Endothelial cell of umbilical vein (primary cell): ENCODE measurements around the gene CELF2. TPM values are rescaled to one million over a fixed set of nuclear protein-coding genes. Genes with fewer than 3 reads are reported as not detected.

Experiments
- BruUV-seq: library from RNA; stranded (reverse); fragments of 400-500 nt; replicated peaks from 2 replicates; lab custom pipeline; 2021; lab: Mats Ljungman, UMichigan
- CTCF ChIA-PET: fragments of 300-600, 350-600 bp; sonication (Branson Sonifier 250); formaldehyde crosslinking; loops from one replicate; lab custom pipeline; 2021; ENCODE audit warnings: antibody characterized with exemption, inconsistent platforms; lab: Charles Lee
- POLR2A ChIA-PET: fragments of 300-600, 350-600 bp; sonication (Branson Sonifier 250); formaldehyde crosslinking; loops from one replicate; lab custom pipeline; 2021; ENCODE audit warnings: antibody characterized with exemption, inconsistent platforms; lab: Charles Lee
- DNase-seq: peaks from one replicate; pipeline ENCODE4 v3.0.0-alpha.2; 2011; ENCODE audit warnings: low read depth, low spot score
- FAIRE-seq: peaks from 2 replicates; lab custom pipeline; 2011; peaks lifted over from hg19 to GRCh38; lab: Jason Lieb, UNC
- H2AFZ ChIP-seq: 2 replicates; pipeline ENCODE4 v1.6.0; 2012; ENCODE audit warnings: low read depth, low read length, control low read depth, inconsistent platforms
- H3K27ac ChIP-seq: 2 replicates; pipeline ENCODE4 v1.5.1; 2011; ENCODE audit warnings: low read depth, mild to moderate bottlenecking, control low read depth, low read length, moderate library complexity; ENCODE audit not compliant: insufficient read depth
- H3K27me3 ChIP-seq, 2 experiments: 2 replicates each; pipeline versions ENCODE4 v1.6.0 to v1.6.1; 2011; ENCODE audit warnings: low read length in 2 of 2, mixed read lengths in 1 of 2; ENCODE audit not compliant: control insufficient read depth in 2 of 2, insufficient read depth in 2 of 2
- H3K36me3 ChIP-seq, 2 experiments: 2 replicates in 1 of 2; 3 replicates in 1 of 2; pipeline ENCODE4 v1.5.1; 2011; ENCODE audit warnings: low read length in 2 of 2, mild to moderate bottlenecking in 1 of 2, moderate library complexity in 1 of 2; ENCODE audit not compliant: control insufficient read depth in 2 of 2, insufficient read depth in 2 of 2; ENCODE audit errors: extremely low read depth in 1 of 2
- H3K4me1 ChIP-seq: 3 replicates; pipeline ENCODE4 v1.5.1; 2011; ENCODE audit warnings: mild to moderate bottlenecking, low read length; ENCODE audit not compliant: control insufficient read depth, insufficient read depth; ENCODE audit errors: extremely low read depth
- H3K4me2 ChIP-seq: 2 replicates; pipeline ENCODE4 v1.6.1; 2011; ENCODE audit warnings: low read length, control low read depth, mixed read lengths; ENCODE audit not compliant: insufficient read depth
- H3K4me3 ChIP-seq, 3 experiments: fragments of 200-600 bp in 1 of 3; sonication (generic), shearing (Covaris generic) in 1 of 3; replicated peaks in 1 of 3; 2 replicates each; pipeline ENCODE4 v1.5.1; 2011 to 2016; ENCODE audit warnings: control low read depth in 3 of 3, low read length in 3 of 3, mild to moderate bottlenecking in 2 of 3, inconsistent platforms in 1 of 3, low read depth in 1 of 3, moderate library complexity in 1 of 3; ENCODE audit not compliant: insufficient read depth in 1 of 3
- H3K79me2 ChIP-seq: 2 replicates; pipeline ENCODE4 v1.6.0; 2012; ENCODE audit warnings: low read length, inconsistent platforms; ENCODE audit not compliant: control insufficient read depth, insufficient read depth
- H3K9ac ChIP-seq: replicated peaks from 2 replicates; pipeline ENCODE3; 2011; ENCODE audit warnings: low read length, control low read depth; ENCODE audit not compliant: insufficient read depth; ENCODE audit errors: extremely low read depth
- H3K9me1 ChIP-seq: replicated peaks from 3 replicates; pipeline ENCODE4 v1.6.0; 2011; ENCODE audit warnings: mild to moderate bottlenecking, low read length; ENCODE audit not compliant: control insufficient read depth, insufficient read depth; ENCODE audit errors: extremely low read depth
- H3K9me3 ChIP-seq: replicated peaks from 2 replicates; pipeline ENCODE4 v1.5.1; 2012; ENCODE audit warnings: low read length, inconsistent platforms; ENCODE audit not compliant: control insufficient read depth, insufficient read depth
- H4K20me1 ChIP-seq: replicated peaks from 2 replicates; pipeline ENCODE3; 2011; ENCODE audit warnings: mild to moderate bottlenecking, low read length; ENCODE audit not compliant: control insufficient read depth, insufficient read depth; ENCODE audit errors: extremely low read depth
- EZH2 ChIP-seq: IDR thresholded peaks from 2 replicates; pipeline ENCODE4 v1.6.1; 2012; ENCODE audit warnings: borderline replicate concordance, low read depth, mild to moderate bottlenecking, moderate library complexity, low read length, inconsistent platforms; ENCODE audit not compliant: severe bottlenecking
- FOS ChIP-seq: IDR thresholded peaks from 2 replicates; pipeline ENCODE4 v1.6.1; 2011; ENCODE audit warnings: mild to moderate bottlenecking, low read length, moderate library complexity, borderline replicate concordance; ENCODE audit not compliant: insufficient read depth
- GATA2 ChIP-seq: IDR thresholded peaks from 2 replicates; pipeline ENCODE4 v1.7.0; 2011; ENCODE audit warnings: low read depth, mild to moderate bottlenecking, moderate library complexity, mixed read lengths, low read length; ENCODE audit not compliant: insufficient read length, insufficient read depth
- JUN ChIP-seq: IDR thresholded peaks from 2 replicates; pipeline ENCODE4 v1.6.1; 2011; ENCODE audit warnings: borderline replicate concordance, low read depth; ENCODE audit not compliant: insufficient read length, insufficient read depth
- MYC ChIP-seq: IDR thresholded peaks from one replicate; pipeline ENCODE4 v1.6.1; 2011; ENCODE audit warnings: mild to moderate bottlenecking, low read depth, low read length
- POLR2A ChIP-seq: IDR thresholded peaks from 2 replicates; pipeline ENCODE4 v1.6.1; 2012; ENCODE audit warnings: low read depth, mild to moderate bottlenecking, control low read depth, low read length
- POLR2AphosphoS5 ChIP-seq: IDR thresholded peaks from 2 replicates; pipeline ENCODE4 v1.6.1; 2012; ENCODE audit warnings: low read depth, mild to moderate bottlenecking, control low read depth, low read length, moderate library complexity; ENCODE audit not compliant: insufficient read depth
- dilution Hi-C: fragments of 300-500 bp; cut with MboI; formaldehyde crosslinking; loops from one replicate; pipeline ENCODE4 v1.15.0; 2019; ENCODE audit warnings: low sequenced_read_pairs; ENCODE audit not compliant: extremely low pct_ligation_motif_present
- intact Hi-C: fragments of 100-400 bp; cut with micrococcal nuclease; formaldehyde crosslinking; loops from one replicate; pipeline ENCODE4 v1.10.0; 2022
- polyA plus RNA-seq, 4 experiments: library from polyadenylated mRNA; depleted of rRNA in 3 of 4; stranded (reverse) in 3 of 4; unstranded in 1 of 4; fragments of >200 nt; gene quantifications; 2 replicates each; pipeline versions ENCODE4 v1.2.1 to v1.2.3, GENCODE V29; 2011 to 2012; ENCODE audit warnings: missing spikeins in 1 of 4
- total RNA-seq: library from RNA; stranded (reverse); gene quantifications from 2 replicates; pipeline ENCODE4 v1.2.3, GENCODE V29; 2021
- TF ChIP-seq, protein P1 (sequence below), 2 donors: IDR thresholded peaks; 1 replicate in 1 of 2; 2 replicates in 1 of 2; pipeline ENCODE4 v1.5.1; 2011; ENCODE audit warnings: low read length in 2 of 2, mild to moderate bottlenecking in 2 of 2, moderate library complexity in 2 of 2, control low read depth in 1 of 2, inconsistent platforms in 1 of 2, low read depth in 1 of 2; ENCODE audit not compliant: insufficient read depth in 1 of 2; ENCODE audit errors: extremely low read depth in 1 of 2
- TF ChIP-seq, protein P2 (sequence below): IDR thresholded peaks from 2 replicates; pipeline ENCODE4 v1.6.1; 2011; ENCODE audit not compliant: insufficient read depth, insufficient read length

CELF2 gene
- total and polyA plus RNA-seq, 2 donors (not counting 3 experiments of a cell fraction or from before 2014, with no cell fraction given): 21.6 to 42.6 TPM

DNA sequence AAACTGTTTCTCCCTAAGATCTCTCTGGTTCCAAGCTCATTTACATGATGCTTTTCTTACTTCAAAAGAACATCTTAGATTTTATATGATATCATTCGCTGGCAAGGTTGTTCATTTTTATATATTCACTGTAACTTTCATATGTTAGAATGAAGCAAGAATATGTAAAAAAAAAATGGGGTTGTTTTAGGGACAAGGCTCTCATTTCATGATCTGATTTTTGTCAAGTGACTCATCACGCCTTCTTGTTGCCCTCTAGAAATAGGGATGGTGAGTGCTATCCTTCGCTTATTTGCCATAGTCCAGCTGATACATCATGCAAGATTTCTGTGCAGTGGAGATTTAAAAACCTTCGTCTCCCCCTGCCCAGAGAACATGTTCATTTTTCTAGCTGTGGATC is 14.0 kb upstream of the CELF2 start:
- Histone ChIP-seq H3K4me3 (no peak overlapping the region), H3K9ac (no peak overlapping the region), H3K4me2 (no peak overlapping the region), H3K4me1 (no peaks in the 10 kb centered on the region), H3K36me3 (no peaks in the 10 kb centered on the region), H3K9me3 (no peaks in the 10 kb centered on the region), H2AFZ (no peak overlapping the region), H3K27me3 (peaks cover 3 to 6% of the 10 kb centered on the region in 2 experiments), H4K20me1 (no peaks in the 10 kb centered on the region), H3K79me2 (no peaks in the 10 kb centered on the region), H3K27ac (no peak overlapping the region), H3K9me1 (no peaks in the 10 kb centered on the region)
- intact Hi-C loops: no loop called here
- no TSS peak for BruUV-seq
- no peak for TF ChIP-seq EZH2
- TF ChIP-seq, protein P1, sequence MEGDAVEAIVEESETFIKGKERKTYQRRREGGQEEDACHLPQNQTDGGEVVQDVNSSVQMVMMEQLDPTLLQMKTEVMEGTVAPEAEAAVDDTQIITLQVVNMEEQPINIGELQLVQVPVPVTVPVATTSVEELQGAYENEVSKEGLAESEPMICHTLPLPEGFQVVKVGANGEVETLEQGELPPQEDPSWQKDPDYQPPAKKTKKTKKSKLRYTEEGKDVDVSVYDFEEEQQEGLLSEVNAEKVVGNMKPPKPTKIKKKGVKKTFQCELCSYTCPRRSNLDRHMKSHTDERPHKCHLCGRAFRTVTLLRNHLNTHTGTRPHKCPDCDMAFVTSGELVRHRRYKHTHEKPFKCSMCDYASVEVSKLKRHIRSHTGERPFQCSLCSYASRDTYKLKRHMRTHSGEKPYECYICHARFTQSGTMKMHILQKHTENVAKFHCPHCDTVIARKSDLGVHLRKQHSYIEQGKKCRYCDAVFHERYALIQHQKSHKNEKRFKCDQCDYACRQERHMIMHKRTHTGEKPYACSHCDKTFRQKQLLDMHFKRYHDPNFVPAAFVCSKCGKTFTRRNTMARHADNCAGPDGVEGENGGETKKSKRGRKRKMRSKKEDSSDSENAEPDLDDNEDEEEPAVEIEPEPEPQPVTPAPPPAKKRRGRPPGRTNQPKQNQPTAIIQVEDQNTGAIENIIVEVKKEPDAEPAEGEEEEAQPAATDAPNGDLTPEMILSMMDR (IDR thresholded peaks at IDR 0.05; ENCODE audit: extremely low read depth in 1 of 2, insufficient read depth in 1 of 2, low read depth in 1 of 2, low read length in 2 of 2): no peak
- TF ChIP-seq GATA2: no peak
- no peak for TF ChIP-seq FOS
- TF ChIP-seq, protein P2, sequence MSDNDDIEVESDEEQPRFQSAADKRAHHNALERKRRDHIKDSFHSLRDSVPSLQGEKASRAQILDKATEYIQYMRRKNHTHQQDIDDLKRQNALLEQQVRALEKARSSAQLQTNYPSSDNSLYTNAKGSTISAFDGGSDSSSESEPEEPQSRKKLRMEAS: no peak
- no peak for TF ChIP-seq MYC
- no peak for TF ChIP-seq JUN
- no peak for TF ChIP-seq POLR2AphosphoS5
- TF ChIP-seq POLR2A: no peak
- DNase-seq (no peak), FAIRE-seq (no peak)
- ChIA-PET POLR2A (no interaction called here), CTCF (no interaction called here)
- dilution Hi-C loops: no loop called here
